ENCODE data around the gene TSLP.

DNA sequence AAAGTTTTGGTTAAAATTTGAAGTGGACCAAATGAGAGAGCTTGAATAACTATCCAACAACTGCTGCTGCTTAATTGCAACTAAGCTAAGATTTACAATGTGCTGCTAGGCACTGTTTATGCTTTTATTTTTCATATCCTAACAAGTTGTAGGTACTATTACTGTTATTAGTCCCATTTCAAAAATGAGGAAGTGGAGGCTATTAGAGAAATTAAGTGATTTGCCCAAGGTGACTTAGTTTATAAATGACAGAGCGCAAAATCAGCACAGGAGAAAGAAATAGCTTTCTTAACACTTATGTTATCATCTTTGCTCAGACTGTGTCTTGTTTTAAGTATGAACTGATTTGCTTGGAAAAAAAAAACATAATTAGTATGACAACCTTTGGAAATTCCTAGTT is 43.7 kb downstream of the TSLP start:
- TF ChIP-seq, protein P1, sequence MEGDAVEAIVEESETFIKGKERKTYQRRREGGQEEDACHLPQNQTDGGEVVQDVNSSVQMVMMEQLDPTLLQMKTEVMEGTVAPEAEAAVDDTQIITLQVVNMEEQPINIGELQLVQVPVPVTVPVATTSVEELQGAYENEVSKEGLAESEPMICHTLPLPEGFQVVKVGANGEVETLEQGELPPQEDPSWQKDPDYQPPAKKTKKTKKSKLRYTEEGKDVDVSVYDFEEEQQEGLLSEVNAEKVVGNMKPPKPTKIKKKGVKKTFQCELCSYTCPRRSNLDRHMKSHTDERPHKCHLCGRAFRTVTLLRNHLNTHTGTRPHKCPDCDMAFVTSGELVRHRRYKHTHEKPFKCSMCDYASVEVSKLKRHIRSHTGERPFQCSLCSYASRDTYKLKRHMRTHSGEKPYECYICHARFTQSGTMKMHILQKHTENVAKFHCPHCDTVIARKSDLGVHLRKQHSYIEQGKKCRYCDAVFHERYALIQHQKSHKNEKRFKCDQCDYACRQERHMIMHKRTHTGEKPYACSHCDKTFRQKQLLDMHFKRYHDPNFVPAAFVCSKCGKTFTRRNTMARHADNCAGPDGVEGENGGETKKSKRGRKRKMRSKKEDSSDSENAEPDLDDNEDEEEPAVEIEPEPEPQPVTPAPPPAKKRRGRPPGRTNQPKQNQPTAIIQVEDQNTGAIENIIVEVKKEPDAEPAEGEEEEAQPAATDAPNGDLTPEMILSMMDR (conservative IDR thresholded peaks at IDR 0.05; ENCODE audit: low read depth, low read length): no peak
- no peak for TF ChIP-seq EZH2 (IDR thresholded peaks at IDR 0.05; ENCODE audit: borderline replicate concordance, low read depth, low read length, poor library complexity, severe bottlenecking)

Measured in A673 (cell line).